GM21423 (cell line): Measurements from ENCODE around the gene CDK18.

Experiments
- ATAC-seq: cut with Tn5 transposase; IDR thresholded peaks from one replicate; pipeline ENCODE4 v1.9.1; 2021; ENCODE audit warnings: mild to moderate bottlenecking, moderate library complexity; ENCODE audit not compliant: unreplicated experiment

Gene CDK18

DNA sequence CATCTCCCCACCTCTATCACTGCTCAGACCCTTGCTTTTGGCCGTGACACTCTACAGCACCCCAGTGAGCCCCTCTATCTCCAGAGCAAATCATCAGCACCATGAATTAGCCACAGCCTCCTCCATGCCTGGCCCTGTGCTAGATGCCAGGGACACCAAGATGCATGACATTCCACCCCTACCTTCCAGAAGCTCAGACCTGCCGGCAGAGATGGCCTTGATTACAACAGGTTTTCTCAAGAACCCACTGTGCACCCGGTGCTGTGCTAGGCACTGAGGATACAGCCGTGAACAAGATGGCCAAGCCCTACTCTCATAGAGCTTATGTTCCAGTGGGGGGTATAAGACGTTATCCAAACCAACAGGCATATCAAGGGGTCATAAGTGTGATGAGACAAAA is 30.6 kb downstream of the CDK18 start:
- ATAC-seq = no peak

DNA sequence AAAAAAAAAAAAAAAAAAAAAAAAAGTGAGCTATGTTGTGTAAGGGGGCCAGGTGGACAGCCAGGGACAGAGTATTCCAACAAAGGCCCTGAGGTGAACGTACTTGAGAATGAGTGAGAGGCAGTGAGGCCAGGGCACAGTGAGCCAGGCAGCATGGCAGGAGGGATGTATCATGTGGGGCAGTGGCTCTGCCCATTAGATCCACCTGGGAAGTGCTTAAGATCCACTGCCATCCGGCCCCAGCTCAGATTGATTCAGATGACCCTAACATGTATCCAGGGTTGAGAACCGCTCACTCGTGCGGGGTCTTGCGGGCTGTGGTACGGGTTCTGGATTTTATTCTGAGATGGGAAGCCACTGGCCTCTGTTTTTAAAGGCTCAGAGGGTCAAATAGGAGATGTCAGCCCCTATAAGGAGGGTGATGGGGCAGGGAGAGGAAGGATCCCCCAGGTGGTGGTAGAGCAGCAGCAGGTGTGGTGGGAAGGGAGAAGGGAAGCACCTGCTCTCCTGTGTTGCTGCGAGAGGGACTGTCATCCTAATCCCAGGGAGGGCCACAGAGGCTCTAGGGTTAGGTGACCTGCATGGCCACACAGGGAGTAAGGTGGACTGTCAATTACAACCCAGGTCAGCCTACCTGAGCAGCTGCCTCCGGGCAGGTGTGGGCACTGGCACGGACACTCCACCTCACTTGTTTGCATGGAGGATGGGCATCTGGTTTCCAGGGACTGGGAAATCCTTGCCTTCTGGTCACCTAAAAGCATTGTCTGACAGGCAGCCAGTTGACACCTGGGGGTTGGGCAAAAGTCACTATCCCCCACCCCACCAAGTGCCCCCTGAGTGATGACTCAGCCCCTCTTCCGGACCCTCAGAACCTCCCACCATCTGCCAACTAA is 31.6 kb downstream of the CDK18 start:
- no peak for ATAC-seq

DNA sequence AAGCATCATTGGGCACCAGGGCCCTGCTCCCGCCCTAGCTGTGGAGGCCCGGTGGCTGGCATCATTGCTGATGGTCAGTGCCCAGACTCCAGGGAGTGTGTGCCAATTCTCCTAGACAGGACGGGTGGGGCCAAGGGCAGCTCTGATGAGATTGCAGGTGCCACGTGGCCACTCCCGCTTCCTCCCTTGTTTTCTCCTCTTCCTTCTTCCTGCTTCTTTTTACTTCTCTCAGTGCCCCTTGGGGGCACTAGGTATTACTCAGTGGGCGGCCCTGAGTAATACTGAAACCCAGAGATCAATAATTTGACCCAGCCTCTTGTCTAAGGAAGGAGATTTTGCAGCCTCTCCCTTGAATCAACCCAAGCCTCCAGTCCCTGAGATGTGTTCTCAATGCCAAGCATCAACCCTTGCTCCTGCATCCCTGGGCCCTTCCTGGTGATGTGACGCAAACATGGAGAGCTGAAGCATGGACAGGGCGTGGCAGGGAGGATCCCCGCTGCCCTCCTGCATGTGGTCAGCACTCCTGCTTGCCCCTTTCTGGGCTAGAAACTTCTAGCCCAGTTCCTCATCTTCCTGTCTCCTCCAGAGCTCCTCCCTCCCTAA is 32.4 kb downstream of the CDK18 start:
- ATAC-seq = no peak

DNA sequence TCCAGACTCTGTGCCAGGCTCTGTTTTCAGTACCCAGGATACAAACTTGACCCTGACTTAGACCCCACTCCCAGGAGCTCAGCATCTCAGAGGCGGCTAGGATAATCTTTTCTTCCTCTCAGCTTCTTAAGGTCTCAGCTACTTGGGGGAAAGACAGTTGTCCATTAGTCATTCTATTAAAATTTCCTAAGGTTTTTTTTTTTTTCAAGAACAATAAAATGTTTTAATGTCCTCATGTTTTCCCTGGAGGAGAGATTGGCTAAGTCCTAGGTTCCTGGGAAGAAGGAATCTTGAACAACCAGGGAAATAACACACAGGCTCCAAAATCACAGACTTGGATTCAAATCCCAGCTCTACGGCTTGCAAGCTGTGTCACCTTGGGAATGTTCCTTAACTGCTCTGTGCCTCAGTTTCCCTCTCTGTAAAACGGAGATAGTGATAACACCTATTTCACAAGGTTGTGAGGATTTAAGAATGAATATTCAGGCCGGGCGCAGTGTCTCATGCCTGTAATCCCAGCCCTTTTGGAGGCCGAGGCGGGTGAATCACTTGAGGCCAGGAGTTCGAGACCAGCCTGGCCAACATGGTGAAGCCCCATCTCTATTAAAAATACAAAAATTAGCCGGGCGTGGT is 33.0 kb downstream of the CDK18 start:
- ATAC-seq = no peak

DNA sequence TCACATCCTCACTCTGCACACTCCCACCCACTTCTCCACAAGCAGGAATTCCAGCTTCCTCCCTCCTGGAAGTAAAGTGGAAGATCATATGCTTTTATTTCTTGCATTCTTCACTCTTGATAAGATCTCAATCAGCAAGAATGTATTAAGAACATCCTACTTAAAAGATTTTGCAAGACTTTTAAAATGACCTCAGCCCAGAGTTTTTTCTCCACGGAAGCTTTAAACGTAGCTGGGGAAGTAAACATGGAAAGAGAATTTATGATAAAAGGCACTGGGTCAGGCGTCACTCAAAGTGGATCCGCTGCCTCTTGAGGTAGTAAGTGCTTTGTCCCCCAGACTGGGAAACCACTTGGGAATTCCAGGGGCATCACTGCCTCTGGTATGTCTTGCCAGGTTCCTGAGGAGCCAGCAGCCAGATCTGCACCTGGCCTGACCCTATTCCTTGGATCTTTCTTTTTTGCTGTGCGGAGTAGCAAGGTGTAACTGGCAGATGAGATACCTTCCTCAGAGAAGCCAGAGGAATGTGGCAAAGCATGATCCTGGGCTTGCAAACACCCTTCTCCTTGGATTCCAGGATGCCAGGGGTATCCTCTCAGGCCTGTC is 33.9 kb downstream of the CDK18 start:
- no peak for ATAC-seq

DNA sequence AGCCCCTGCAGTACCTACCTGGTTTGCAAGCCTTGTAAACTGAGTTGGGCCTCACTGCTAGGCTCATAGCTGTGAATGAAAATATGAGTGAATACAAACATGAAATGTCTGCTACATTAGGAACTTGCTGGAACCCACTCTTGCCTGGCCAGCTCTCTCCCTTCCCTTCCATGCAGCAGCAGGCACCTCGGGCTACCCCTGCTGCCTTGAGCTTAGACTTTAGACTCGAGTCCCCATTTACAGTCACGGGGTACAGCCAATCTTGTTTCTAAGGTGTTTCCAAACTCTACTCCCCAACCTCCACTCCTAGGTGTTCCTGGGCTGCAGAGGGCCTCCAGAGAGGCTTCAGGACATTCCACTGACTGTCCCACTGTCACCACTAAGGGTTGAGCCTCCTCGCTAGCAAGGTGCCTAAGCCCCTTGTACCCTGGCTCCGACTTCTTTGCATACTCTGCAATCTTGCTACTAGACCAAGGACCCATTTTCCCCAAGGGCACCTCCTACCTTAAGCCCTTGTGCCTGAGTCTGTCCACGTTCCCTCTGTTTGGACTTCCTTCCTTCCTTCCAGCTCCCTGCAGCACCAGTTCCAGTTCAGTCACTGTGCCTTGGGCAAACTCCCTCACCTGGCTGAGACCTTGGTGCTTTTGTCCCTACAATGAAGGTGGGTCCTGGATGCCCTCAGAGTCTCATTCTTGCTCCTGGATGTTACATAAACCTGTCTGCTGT is 36.9 kb downstream of the CDK18 start:
- ATAC-seq = no peak

DNA sequence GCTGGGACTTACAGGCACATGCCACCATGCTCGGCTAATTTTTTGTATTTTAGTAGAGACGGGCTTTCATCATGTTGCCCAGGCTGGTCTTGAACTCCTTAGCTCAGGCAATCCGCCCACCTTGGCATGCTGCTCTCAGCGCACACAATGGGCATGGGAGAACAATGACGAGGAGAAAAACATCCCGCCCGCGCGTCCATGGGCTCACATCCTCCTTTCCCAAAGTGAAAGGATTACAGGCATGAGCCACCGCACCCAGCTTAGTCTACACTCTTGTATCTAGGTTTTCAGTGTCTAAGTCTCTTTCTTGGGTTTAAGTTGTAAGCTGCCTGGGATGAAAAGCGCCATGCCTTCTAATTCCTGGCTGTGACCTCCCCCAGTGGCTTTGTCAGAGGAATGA is 37.9 kb downstream of the CDK18 start:
- no peak for ATAC-seq

DNA sequence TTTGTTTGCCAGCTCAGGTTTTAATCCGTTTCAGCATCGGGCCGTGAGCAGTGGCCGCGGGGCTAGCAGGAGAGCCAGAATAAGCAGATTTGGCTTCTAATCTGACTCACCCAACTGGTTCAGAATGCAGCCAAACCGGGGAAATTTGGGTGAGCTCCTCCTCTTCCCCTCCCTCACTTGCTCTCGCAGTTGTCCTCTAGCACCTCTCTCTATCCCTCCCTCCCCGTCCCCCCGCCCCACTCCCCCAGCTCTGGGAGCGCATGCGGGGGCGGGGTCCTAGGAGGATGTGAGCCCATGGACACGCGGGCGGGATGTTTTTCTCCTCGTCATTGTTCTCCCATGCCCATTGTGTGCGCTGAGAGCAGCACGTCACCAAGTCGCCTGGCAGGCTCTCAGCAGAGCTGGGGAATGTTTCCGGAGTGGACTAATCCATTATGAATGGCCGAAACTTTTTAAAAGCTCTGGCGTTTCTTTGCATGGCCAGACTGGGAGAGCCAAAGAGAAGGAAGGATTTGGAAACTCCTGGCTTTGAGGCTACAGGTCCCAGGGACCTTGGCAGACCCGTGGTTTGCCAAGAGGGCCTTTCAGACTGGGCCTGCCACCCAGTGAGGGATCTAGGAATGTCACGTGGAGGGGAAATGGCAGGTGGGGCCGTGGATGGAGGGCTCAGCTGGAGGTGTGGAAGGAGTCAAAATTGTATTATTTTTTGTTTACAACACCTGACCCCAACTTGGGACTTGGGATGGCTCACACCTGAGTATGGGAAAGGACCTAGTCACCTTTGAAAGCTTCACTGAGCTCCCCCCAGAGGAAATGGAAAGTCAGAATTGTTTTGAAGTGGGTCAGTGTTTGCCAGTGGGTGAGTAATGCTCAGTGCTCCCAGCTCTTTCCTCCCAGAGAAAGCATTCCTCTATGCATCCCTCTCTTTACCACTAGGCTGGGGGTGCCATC is 39.2 kb downstream of the CDK18 start:
- ATAC-seq = no peak

DNA sequence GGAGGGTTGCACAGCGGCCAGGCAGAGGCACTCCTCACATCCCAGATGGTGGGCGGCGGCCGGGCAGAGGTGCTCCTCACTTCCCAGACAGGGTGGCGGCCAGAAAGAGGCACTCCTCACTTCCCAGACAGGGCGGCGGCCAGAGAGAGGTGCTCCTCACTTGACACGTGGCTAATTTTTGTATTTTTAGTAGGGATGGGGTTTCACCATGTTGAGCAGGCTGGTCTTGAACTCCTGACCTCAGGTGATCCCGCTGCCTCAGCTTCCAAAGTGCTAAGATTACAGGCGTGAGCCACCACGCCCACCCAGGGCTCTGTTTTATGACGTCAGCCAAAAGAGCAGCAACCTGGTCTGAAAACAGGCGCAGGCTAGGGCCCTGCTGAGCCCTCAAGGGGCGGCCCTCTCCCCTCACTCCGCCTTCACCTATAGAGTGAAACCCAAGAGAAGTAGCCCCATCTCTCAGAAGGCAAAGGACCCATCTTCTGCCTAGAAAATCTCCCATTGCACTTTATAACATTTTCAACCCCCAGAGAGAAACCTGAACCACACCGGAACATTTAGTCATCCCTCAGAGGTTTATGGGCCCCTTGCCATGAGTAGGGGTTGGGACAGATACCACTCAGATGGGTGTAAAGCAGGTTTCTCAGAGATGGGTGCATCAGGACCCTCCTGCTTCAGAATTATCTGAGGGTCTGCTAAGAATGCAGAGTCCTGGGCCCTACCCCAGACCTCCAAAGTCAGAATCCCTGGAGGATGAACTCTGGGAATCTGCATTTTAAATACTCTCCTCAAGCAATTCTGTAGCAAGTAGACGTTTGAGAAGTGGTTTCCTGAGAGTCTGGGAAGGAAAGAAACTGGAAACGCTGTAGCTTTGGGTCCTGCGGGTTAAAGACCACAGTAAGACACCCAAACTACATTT is 40.8 kb downstream of the CDK18 start:
- ATAC-seq = no peak

DNA sequence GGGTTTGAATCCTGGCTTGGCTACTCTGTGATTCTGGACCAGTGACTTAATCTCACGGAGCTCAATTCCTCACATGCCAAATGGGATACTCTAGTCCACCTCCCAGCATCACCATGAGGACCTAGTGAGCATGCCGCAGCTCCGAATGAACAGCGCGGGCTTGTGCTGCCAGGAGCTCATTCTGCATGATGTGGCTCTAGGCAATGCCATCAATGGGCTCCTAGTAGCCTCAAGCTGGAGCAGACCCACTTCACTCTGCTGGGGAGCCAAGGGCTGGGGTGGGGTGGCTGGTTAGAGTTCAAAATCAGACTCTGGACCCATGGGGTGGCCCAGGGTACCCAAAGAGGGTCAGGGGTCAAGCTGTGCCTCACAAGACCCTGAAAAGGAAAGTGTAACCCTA is 41.5 kb downstream of the CDK18 start:
- ATAC-seq = no peak

DNA sequence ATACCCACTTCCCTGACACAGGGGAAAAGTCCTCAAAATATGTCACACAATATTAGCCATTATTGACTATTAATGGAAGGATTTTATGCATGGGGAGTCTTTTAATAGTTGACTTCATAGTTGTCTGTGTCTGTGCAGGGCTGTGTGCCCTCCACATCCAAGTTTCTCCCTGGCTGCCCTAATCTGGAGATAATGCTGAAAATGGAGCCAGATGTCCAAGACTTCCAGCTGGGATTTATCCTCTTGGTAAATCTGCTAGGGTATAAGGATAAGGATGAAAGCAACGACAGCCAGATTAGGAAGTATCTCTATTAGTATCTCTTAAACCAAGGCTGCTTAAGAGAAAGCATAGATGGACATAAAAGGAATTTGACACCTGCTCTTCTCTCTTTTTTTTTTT is 42.1 kb downstream of the CDK18 start:
- no peak for ATAC-seq

DNA sequence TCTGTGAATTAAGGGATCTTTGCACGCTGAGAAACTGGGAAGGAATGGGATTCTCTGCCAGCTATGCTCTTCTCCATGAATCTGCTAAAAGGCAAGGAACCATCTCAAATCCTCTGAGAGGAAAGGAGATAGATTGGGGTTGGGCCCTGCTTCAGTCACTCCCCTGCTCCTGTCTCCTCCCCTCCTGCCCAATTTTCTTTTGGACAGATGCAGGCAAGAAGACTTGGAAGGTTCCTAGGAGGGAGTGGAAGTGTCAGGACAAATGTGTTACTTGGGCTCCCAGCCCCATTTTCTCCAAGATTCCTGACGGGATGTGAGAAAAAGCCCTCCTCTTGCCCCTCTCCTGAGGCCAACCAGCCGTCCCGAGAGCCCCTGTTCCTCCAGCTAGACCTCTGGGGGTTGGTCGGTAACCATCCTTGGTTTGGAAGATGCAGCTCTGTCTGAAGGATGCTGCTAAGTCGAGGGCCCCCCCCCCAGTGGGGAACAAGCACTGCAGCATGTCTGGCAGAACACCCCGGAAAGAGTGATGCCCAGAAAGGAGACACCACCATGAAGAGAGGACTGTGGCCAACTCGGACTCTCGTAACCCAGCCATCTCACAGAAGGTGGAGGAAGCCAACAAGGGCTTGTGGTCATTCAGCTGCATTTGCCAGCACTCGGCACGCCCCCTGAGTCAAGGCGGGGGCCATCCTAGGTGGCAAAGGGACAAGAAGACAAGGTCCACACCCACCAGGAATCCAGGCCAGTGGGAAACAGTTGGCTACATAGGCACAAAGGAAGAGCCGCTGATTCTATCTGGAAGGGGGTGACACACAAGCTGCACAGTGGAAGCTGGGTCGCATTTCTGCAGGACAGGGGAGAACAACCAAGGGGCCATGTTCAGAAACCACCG is 43.7 kb downstream of the CDK18 start:
- ATAC-seq = no peak

DNA sequence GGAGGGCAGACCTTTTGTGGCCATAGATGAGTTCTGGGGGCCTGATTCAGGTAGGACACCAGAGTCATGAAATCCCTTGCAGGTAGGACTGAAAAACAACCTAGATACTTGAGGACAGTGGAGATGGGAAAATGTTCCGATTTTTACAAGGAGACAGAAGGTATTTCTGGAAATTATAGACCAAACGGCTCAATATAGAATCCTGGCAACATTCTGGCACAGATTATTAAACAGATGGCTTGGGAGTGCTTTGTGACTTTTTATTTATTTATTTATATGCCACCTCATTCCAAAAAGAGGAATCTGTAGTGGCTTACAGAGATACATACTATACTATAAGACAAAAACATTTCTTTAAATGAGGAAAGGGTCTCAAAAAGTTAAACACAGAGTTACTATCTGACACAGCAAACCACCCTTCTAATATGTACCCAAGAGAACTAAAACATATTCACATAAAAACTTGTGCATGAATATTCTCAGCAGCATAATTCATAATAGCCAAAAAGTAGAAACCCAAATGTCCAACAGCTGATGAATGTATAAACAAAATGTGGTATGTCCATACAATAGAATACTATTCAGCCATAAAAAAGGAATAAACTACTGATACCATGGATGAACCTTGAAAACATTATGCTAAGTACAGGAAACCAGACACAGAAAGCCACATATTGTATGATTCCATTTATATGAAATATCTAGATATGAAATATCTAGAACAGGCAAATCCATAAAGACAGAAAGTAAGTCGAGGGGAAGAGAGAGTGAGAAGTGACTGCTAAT is 49.8 kb downstream of the CDK18 start:
- ATAC-seq = no peak

DNA sequence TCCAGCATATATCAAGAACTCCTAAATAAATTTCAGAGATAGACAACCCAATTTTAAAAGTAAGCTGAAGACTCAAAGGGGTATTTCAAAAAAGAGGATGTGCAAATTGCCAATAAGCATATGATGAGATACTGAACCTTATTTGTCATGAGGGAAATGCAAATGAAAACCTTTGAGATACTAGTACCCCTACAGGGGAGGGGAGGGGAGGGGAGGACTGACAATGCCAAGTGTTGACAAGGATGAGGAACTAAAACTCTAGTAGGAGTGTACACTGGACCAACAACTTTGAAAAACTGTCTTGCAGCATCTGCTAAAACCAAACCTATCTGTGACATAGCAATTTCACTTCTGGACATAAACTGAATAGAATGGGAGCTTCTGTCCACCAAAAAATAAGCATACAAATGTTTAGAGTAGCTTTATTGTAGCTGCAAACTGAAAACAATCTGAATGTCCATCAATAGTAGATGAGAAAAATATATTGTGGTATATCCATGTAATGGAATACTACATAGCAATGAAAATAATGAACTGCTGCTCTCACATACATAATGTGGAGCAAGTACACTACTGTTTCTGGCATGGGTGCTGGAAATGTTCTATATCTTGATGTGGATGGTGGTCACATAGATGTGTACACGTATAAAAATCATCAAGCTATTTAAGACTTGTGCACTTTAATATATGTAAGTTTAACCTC is 57.2 kb downstream of the CDK18 start:
- ATAC-seq = no peak

DNA sequence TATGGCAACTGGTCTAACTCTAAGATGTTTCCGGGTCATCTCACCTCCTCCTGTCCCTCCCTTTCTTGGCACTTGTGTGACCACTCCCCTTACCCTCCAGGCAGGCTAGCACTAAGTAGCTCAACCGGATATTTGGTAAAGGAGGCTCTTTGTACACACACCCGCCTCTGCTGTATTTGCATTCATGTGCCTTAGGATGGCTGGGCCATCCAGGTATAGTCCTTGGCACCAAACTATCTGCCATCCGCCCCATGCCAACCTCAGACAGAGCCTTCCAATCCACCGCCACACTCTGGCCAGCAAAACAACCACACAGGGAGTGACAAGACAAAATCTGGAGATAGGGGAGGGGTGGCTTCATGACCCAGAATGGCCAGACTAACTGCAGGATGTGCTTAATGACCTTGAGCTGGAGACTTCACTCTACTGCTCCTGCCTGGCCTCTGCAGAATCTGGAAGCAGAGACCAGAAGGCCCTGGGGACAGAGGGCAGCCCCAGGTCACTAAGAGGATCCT is 59.5 kb downstream of the CDK18 start:
- no peak for ATAC-seq

DNA sequence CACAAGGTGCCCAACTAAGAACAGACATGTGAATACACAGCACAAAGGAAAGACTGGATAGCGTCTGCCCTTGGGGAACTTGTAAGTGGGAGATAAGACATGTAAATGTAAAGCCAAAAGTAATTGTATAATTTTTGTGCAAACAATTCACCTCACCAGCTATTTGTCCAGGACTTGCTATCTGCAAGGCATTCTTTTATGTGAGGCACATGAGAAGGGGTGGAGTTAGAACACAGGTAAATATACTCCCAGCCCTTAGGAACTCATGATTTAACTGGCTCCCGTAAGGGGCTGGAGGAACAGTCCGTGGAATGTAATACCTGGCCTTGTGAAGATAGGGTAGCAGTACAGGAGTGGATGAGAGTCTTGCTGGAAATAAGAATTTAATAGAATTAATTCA is 61.3 kb downstream of the CDK18 start:
- ATAC-seq = no peak
